Measurements from ENCODE around the gene SPNS3. TPM values are rescaled to one million over a fixed set of nuclear protein-coding genes. Genes with fewer than 3 reads are reported as not detected.

SPNS3 gene
- polyA plus RNA-seq, 4 donors: 2.0 to 2.9 (median 2.3) TPM

DNA sequence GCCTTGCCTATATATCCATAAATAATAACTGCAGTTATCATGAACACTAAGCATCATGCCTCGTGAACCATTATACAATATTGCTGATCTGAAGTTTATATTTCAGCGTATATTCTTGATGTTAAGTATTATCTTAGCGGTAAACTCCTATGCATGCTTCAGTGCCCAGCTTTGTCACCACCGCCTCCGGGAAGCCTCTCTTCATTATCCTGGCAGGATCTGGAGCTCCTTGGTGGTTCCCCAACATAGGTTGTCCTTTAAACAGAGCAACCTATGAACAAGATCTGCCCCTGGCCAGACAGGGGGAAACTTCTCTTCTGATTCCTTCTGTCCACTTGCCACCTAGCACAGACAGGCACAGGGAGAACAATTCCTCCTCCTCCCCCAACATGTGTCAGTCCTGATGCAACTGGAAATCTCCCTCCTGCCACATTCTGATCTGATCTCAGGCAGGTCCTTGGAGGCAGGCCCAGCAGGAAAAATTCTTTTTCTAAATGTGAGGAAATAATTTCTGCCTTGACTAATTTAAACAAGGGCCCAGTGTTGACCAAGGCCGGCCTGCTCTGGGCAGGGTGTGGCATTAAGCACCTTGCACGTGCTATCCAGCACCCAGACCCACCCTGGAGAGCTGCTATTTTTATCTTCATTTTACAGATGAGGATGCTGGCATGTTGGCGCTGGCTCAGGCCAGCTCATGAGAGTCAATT is 87.3 kb downstream of the SPNS3 start:
- no peak for DNase-seq (ENCODE audit: low read depth in 4 of 4, low spot score in 3 of 4)

- no peak for DNase-seq (ENCODE audit: low read depth in 4 of 4, low spot score in 3 of 4)
Measured at GRCh38 chr17:4522661-4523060, 88.9 kb downstream of the SPNS3 start.

GRCh38 chr17:4523946-4524345 is 90.2 kb downstream of the SPNS3 start:
- no peak for DNase-seq (ENCODE audit: low read depth in 4 of 4, low spot score in 3 of 4)

DNA sequence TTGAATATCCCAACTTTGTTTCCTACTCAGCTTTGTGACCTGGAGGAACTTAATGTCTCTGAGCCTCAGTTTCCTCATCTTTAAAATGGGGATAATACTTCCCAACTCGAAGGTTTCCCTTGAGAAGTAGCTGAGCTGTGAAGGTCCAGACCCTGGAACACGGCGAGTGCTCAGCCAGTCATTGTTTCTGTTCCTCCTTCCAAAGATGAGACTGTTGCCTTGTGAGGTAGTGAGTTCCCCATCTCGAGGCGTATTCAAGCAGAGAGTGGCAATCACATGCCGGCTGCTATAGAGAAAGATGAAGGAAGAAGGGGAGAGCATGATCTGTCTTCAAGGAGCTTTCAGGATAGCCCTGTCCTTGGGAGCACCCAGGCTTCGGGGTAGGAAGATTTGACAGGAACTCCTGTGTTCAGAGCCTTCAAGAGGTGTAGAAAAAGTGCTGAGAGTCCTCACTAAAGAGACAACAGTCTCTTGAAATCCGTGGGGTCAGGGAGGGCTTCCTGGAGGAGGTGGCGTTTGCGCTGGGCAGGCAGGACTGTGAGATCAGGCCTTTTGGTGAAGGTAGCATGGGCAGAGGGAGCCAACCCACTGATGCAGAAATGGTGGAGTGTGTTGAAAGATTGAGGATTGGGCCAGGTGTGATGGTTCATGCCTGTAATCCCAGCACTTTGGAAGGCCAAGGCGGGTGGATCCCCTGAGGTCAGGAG is 92.1 kb downstream of the SPNS3 start:
- no peak for DNase-seq (ENCODE audit: low read depth in 4 of 4, low spot score in 3 of 4)

GRCh38 chr17:4527134-4527533 is 93.4 kb downstream of the SPNS3 start:
- no peak for DNase-seq (ENCODE audit: low read depth in 4 of 4, low spot score in 3 of 4)

GRCh38 chr17:4527566-4528125 is 93.9 kb downstream of the SPNS3 start:
- no peak for DNase-seq (ENCODE audit: low read depth in 4 of 4, low spot score in 3 of 4)

DNA sequence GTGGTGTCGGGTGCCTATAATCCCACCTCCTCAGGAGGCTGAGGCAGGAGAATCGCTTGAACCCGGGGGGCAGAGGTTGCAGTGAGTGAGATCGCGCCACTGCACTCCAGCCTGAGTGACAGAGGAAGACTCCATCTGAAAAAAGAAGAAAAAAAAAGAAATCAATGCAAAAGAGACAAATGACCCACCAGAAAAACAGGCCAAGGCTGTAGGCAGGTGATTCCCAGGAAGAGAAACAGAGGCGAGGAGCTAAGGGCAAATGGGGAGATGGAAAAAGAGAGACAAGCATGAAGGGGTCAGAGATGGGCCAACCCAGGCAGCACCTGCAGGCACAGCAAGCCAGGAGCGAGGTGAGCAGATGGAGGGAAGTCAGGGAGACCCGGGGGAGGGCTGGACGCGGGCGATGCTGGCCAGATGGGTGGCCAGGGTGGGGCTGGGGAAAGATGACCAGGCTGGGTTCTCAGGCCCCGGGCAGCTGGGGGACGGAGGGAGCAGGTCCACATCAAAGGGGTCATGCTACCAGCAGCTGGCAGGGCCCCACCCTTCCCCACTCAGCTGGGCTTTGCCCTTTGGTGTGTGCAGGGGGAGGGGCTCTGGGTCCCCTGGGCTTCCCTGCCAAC is 95.9 kb downstream of the SPNS3 start:
- DNase-seq (ENCODE audit: low read depth in 4 of 4, low spot score in 3 of 4): no peak

- DNase-seq (ENCODE audit: low read depth in 4 of 4, low spot score in 3 of 4): no peak
Measured at GRCh38 chr17:4530799-4531730, 97.3 kb downstream of the SPNS3 start.

GRCh38 chr17:4531988-4532736 is 98.4 kb downstream of the SPNS3 start:
- DNase-seq (ENCODE audit: low read depth in 4 of 4, low spot score in 3 of 4): no peak

DNA sequence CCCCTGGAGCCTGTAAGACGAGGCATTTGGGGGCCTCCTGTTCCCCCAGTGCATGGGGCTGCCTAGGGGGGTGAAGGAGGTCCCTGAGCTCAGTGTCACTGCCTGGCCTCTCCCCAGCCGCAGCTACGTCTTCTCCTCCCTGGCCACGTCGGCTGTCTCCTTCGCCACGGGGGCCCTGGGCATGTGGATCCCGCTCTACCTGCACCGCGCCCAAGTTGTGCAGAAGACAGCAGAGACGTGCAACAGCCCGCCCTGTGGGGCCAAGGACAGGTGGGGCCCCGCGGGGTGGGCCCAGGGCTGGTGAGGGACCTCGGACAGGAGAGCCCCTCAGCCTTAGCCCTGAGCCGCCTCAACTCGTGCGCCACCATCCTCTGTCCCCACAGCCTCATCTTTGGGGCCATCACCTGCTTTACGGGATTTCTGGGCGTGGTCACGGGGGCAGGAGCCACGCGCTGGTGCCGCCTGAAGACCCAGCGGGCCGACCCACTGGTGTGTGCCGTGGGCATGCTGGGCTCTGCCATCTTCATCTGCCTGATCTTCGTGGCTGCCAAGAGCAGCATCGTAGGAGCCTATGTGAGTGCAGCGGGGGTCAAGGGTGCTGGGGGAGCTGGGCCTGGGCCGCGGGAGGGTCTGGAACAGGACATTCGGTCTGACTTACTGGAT is 99.3 kb downstream of the SPNS3 start:
- no peak for DNase-seq (ENCODE audit: low read depth in 4 of 4, low spot score in 3 of 4)

- no peak for DNase-seq (ENCODE audit: low read depth in 4 of 4, low spot score in 3 of 4)
Measured at GRCh38 chr17:4533523-4534504, 100.1 kb downstream of the SPNS3 start.

DNA sequence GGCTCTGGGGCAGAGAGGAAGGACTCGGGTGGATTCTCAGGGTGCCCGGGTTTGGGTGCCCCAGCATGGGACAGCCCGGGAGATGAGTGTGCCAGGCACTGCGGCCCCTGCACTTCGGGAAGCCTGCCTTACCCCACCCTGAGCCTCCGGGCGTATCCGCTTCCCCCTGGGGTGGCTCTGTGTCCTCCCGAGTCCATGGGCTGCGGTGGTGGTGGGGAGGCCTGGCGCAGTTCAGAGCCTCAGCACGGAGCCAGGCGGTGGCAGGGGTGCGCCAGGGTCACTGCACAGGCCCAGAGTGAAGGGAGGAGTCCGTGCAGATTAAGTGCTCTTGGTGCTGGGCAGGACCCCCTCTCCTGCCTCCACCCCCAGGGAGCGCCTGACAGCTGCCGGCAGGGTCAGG is 100.8 kb downstream of the SPNS3 start:
- DNase-seq (ENCODE audit: low read depth in 4 of 4, low spot score in 3 of 4): no peak

GRCh38 chr17:4534928-4535666 is 101.4 kb downstream of the SPNS3 start:
- DNase-seq (ENCODE audit: low read depth in 4 of 4, low spot score in 3 of 4): no peak

- DNase-seq (ENCODE audit: low read depth in 4 of 4, low spot score in 3 of 4): no peak
Measured at GRCh38 chr17:4535667-4536258, 102.0 kb downstream of the SPNS3 start.

- no peak for DNase-seq (ENCODE audit: low read depth in 4 of 4, low spot score in 3 of 4)
Measured at GRCh38 chr17:4536259-4536741, 102.6 kb downstream of the SPNS3 start.

GRCh38 chr17:4536742-4537411 is 103.1 kb downstream of the SPNS3 start:
- DNase-seq (ENCODE audit: low read depth in 4 of 4, low spot score in 3 of 4): no peak

All from right renal pelvis (tissue), 4 donors.